Skeletal muscle cell (primary cell): ENCODE results near the gene XKR7.
"Not testable (repeated sequence)": the region's sequence is repeated elsewhere in the genome, so short reads cannot be mapped to it uniquely, and the experiment has no call there.

ENCODE experiments used
- DNase-seq: peaks from one replicate; pipeline ENCODE4 v3.0.0-alpha.2; 2010; ENCODE audit warnings: low read depth
- H3K4me3 ChIP-seq: 2 replicates; pipeline ENCODE4 v1.5.1; 2011; ENCODE audit warnings: low read depth, mild to moderate bottlenecking, control low read depth, low read length, moderate library complexity

XKR7 gene

DNA sequence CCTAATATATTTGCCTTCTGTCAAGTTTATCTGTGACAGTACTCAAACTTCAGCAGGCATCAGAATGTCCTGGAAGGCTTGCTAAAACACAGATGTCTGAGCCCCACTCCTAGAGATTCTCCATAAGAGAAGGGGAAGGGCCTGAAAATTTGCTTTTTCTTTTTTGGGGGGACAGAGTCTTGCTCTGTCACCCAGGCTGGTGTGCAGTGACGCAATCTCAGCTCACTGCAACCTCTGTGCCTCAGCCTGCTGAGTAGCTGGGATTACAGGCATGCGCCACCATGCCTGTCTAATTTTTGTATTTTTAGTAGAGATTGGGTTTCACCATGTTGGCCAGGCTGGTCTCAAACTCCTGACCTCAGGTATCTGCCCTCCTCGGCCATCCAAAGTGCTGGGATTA is 65.8 kb downstream of the XKR7 start:
- DNase-seq, H3K4me3 ChIP-seq: not testable (repeated sequence)

DNA sequence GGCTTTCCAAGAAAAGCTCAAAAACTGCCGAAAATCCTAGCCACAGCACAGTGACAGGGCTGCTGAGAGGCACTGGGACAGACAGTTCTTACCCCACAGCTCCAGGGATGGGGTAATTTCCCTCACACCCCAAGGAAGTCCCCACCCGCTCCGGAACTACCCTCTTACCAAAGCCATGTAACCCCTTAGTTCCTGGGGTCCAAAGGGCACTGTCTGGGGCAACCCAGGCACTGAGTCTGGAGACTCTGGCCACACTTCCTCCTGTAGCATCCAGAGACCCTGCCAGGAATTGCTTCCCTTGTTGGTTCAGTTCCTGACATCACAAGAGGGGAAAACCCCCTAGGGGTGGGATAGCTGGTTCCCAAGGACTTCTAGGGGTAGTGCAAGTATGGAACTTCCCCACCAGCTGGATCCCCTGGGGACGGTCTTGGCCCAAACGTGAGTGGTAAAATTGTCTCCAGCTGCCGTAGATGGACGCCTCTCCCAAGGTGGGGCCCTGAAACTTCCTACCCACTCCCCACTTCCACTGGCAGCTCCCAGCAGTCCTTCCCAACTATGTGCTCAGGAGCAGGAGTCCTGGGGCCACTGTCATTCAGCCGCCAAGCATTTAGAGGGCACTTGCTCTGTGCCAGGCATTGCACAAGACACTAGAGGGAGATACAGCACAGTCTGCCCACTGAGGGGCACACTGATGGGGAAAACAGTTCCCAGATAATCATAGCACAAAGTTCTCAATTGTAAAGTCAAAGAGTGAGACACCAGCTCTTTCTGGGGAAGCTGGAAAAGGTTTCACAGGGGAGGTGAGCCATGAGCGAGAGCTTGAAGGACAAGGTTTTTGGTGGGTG is 66.9 kb downstream of the XKR7 start:
- H3K4me3 ChIP-seq = no peak overlapping the region
- no peak for DNase-seq

DNA sequence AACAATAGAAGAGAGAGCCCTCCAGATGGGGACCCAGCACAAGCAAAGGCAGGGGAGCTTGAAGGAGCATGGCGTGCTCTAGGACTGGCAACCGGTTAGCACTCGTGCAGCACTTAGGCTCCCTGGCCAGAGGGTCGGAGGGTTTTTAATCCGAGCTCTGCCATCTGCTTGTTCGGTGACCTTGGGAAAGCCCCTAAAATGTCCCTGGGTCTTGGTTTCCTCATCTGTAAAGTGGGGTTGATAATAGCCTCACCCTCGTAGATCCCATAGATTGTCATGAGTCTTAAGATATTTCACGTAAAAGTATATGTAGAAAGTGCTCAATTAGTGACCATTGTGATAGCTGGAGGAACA is 67.5 kb downstream of the XKR7 start:
- no peak overlapping the region for H3K4me3 ChIP-seq
- DNase-seq = no peak

DNA sequence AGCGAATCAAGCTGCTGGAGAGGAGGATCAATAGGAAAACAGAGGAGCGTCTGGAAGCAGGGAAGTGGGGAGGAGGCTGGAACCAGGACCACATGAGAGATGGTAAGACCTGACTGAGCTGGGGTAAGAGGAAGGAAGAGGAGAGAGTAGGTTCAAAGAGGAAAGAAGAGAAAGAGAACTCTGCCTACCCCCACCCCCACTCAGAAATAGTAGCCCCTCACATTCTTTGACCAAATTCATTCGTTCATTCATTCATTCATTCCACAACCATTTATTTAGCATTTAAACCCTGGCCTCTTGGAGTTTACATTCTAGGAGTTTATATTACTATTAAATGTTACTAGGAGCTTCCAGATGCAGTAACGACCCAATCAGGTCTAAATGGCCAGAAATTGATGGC is 68.3 kb downstream of the XKR7 start:
- no peak for DNase-seq
- no peak overlapping the region for H3K4me3 ChIP-seq

DNA sequence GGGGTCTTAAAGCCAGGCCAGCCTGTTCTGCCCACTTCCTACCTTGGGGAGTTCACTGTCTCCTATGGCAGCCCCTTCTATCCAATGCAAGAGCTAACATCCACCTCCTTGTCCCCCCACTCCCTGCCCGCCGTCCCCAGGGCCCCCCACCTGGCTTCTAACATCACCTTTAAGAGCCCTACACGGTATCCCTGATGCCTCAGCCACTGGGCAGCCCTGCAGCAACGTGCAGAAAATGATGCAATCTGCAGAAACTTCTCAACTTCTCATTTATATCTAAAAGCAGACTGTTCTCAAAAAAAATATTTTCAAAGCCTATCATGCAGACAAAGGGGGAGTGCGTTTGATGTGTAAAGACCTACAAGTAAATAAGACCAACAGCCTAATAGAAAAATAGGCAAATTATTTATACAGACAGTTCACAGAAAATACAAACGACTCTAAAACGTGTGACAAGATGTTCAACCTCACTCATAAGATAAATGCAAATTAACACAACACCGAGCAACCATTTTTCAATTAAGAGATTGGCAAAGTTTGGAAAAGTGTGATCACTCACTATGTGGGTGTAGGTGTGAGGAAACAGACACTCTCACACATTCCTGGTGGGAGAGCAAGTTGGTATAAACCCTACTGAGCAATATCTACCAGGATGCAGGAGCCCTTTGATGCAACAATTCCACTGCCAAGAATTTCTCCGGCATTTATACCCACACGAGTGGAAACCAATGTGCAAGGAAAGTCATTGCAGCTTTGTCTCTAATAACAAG is 69.0 kb downstream of the XKR7 start:
- no peak overlapping the region for H3K4me3 ChIP-seq
- peak; percentile 13 for DNase-seq

DNA sequence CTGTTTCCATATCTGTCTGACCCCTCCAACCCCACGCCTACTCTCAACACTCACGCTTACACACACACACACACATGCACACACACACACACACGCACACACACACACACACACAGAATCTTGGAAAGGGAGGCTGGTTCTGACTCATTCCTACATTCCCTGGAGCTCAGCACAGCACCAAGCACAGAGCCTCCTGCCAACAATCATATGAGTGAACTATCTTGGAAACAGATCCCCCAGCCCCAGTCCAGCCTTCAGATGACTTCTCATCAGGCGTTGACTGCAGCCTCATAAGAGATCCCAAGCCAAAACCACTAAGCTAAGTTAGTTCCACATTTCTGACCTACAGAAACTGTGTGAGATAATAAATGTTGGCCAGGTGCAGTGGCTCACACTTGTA is 70.0 kb downstream of the XKR7 start:
- DNase-seq = peak; percentile 24

DNA sequence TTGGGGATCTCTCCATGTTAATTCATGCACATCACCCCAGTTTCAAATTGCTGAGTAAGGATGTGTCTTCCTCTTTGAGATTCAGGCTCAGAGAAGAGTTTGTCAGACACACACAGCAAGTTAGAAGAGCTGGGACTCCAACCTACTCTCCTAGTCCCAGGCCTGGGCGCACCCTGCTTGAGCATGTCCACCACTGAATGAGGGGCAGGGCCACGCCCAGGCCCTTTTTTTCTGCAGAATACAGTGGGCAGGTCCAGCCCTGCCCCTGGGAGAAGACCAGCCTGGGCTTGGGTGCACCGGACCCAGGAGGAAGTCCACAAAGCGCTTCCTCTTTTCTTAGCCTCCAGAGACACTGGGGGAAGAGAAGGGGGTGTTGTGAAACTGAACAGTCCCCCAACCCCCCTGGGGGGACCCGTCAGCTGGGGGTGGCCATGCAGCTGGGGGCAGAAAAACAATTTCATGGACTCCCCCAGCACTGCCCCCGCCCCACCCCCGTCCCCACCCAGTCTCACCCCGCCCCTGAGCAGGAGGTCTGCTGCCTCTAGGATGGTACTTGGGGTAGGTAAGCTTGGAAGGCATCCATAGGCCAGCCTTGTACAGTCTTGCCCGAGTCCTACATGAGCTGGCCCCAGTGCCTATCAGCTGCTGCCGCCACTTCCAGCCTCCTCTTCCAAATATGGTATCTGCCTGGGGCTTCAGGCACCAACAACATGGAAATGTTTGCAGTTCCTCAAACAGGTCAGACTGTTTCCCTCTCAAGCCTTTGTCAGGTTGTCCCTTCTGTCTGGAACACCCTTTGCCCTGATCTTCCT is 72.4 kb downstream of the XKR7 start:
- H3K4me3 ChIP-seq = no peak overlapping the region
- no peak for DNase-seq

More for the DNA sequence above, 70.0 kb downstream of the XKR7 start:
- no peak overlapping the region for H3K4me3 ChIP-seq

DNA sequence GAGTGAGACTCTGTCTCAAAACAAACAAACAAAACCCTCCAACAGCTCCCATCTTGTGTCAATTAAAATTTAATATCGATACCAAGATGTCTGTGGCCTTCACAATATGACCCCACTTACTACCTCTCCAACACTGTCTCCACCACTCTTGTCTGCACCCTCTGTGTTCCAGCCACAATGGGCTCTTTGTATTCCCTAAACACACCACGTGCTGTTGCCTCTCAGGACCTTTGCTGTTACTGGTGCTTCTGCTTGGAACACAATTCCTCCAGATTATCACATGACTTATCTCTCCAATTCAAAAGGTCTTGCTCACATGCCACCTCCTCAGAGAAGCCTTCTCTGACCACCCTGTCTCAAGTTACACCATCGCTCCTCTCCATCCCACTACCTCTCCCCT is 78.0 kb downstream of the XKR7 start:
- no peak overlapping the region for H3K4me3 ChIP-seq
- DNase-seq = no peak

DNA sequence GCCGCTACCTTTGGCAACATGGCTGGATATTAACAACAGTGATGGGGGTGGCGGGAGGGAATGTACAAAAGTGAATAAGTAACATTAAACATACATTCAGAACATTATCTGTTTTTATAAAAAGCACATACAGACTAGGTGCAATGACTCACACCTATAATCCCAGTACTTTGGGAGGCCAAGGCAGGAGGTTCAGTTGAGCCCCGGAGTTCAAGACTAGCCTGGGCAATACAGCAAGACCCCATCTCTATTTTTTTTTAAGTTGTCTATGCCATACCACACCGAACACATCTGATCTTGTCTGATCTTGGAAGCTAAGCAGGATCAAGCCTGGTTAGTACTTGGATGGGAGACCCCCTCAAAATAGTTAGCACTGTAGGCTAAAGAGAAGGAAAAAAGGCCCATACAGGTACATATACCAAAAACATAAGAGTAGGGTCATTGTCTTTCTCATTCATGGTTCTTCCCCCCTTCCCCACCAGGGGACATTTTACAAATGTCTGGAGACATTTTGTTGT is 82.4 kb downstream of the XKR7 start:
- H3K4me3 ChIP-seq = no peak overlapping the region
- DNase-seq = no peak

DNA sequence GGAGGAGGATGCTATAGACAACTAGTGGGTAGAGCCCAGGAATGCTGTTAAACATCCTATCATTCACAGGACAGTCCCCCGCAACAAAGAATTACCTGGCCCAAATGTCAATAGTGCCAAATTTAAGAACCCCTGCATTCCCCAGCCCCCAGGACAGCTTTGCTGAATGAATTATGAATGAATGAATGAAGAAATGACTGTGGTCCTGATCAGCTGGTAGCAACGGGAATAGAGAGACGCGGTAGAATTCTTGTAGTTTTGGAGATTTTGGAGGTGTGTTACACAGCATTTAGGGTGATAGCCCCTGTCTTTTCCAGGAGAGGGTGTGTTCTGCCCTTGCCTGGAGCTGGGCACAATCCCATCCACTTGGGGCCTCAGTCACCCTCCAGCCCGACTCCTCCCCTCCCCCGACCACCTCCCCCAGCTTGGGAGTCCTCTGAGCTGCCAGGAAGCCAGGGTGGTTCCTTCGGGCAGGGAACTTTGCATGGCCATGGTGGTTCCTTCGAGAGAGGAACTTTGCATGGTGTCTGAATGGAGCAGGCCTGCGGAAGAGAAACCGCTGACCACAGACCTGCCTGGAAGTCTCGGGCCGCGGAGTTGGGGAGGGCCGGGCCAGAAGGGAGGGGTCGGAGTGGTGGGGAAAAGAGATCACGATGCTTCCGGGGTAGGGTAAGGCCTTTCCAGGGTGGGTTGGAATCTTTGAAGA is 83.1 kb downstream of the XKR7 start:
- DNase-seq = no peak
- H3K4me3 ChIP-seq = no peak overlapping the region

DNA sequence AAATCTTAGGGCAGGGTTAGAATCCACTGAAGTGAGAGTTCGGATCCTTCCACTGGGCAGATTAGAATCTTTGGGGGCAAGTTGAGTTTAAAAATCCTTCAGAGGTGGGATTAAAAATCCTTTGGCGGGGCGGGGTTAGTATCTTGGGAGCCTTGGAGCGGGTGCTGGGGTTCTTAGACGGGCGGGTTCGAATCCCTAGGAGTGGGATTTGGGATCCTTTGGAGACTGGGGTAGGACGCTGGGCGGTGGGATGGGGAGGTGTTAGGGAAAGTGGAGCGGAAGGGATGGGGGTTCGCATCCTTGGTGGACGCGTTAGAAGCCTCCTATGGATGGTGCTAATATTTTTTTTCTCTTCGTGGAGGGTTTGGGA is 83.8 kb downstream of the XKR7 start:
- H3K4me3 ChIP-seq = no peak overlapping the region
- DNase-seq = no peak

DNA sequence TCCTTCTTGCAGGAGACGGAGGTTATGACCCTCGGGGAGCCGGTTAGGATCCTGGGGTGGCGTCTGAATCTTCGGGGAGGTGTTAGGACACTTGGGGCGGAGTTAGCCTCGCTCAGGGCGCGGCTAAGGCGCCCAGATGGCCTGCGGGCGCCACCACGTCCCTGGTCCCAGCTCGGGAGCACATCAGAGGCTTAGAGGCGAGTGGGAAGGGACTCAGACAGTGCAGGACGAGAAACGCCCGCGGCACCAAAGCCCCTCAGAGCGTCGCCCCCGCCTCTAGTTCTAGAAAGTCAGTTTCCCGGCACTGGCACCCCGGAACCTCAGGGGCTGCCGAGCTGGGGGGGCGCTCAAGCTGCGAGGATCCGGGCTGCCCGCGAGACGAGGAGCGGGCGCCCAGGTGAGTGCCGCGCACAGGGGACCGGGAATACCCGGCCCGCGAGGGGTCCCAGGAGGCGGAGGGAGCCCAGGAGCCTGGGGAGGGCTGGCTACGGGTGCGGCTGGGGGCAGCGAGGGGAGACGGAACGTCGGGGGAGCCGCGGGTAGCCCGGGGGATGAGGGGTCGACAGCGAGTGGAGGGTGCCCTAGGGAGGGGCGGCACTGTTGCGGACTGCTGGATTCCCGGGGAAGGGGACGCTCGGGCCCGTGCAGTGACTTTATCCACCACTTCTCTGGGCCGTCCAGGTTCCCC is 84.3 kb downstream of the XKR7 start, which contains the start of gene HCK:
HCK (plus strand) TSS at position 153 of the 688 bp plus-strand sequence.
- no peak within 1 kb of the TSS for H3K4me3 ChIP-seq
- DNase-seq = no peak

DNA sequence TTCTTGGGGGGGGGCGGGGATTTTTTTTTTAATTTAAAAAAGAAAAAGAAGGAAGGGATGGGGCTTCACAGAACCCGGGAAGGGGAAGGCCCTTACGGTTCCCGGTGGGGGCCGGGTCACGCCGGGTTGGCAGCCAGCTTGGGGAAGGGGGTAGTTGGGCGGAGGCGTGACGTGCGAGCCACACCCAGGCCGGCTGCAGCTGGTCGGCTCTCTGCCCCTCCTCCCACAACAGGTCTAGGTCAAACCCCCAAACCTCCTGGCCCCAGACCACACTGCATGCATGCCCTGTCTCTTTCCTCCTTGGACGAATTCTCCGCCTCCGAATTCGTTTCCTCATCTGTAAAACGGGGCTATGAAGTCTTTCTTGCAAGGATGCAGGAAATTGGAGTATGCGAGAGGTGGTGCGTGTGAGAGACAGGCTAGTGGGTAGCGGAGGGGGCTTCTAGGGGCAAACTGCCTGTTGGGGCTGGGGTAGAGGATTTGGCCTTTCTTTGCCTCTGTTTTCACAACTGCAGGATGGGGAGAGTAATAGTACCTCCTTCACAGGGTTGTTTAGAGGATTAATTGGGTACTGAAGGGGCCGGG is 84.9 kb downstream of the XKR7 start:
- no peak for DNase-seq
- H3K4me3 ChIP-seq = no peak overlapping the region
